ENCODE results near the gene FOLR1. TPM values are rescaled to one million over a fixed set of nuclear protein-coding genes. Genes with fewer than 3 reads are reported as not detected.

The FOLR1 gene
- total and polyA plus RNA-seq, 2 donors (not counting 1 experiment from before 2014, with no cell fraction given), result 0.15 TPM; not detected in 1

- no peaks in the 10 kb centered on the region for H3K79me2 ChIP-seq (ENCODE audit: control insufficient read depth, insufficient read depth, low read length)
- no peak for DNase-seq (ENCODE audit: low read depth in 2 of 2)
- no peak overlapping the region for H2AFZ ChIP-seq (ENCODE audit: low read length)
- H3K4me3 ChIP-seq (replicated peaks in 1 of 4; ENCODE audit: control extremely low read depth in 1 of 4, insufficient read depth in 1 of 4, low read depth in 3 of 4, low read length in 4 of 4), result no peak overlapping the region
- H3K36me3 ChIP-seq (ENCODE audit: control insufficient read depth, insufficient read depth, low read length), result no peaks in the 10 kb centered on the region
- H4K20me1 ChIP-seq (ENCODE audit: control insufficient read depth, extremely low read depth, insufficient read depth, low read length), result no peaks in the 10 kb centered on the region
- H3K4me2 ChIP-seq (ENCODE audit: extremely low read depth, insufficient read depth, low read length), result no peak overlapping the region
- H3K27me3 ChIP-seq (ENCODE audit: control insufficient read depth, insufficient read depth, low read length), result peaks cover 69% of the 10 kb centered on the region
- no peak overlapping the region for H3K27ac ChIP-seq (ENCODE audit: insufficient read depth, low read length)
- H3K9me3 ChIP-seq (ENCODE audit: control insufficient read depth, insufficient read depth, low read depth, low read length), result no peaks in the 10 kb centered on the region
- no peaks in the 10 kb centered on the region for H3K4me1 ChIP-seq (ENCODE audit: control insufficient read depth, extremely low read depth, insufficient read depth, low read length)
- H3K9ac ChIP-seq (ENCODE audit: insufficient read depth, low read length), result no peak overlapping the region
- TF ChIP-seq CTCF (conservative IDR thresholded peaks at IDR 0.05 in 1 of 2, IDR thresholded peaks at IDR 0.05 in 1 of 2; ENCODE audit: low read depth in 1 of 2, low read length in 2 of 2), result no peak
- peak; percentile 100 for TF ChIP-seq EZH2 (IDR thresholded peaks at IDR 0.05; ENCODE audit: low read length, missing control alignments)
These were observed 52.7 kb downstream of the FOLR1 start for GRCh38 chr11:72244361-72245262.

GRCh38 chr11:72245263-72245816, 53.4 kb downstream of the FOLR1 start:
- peaks cover 75% of the 10 kb centered on the region for H3K27me3 ChIP-seq (ENCODE audit: control insufficient read depth, insufficient read depth, low read length)
- H4K20me1 ChIP-seq (ENCODE audit: control insufficient read depth, extremely low read depth, insufficient read depth, low read length), result no peaks in the 10 kb centered on the region
- H3K27ac ChIP-seq (ENCODE audit: insufficient read depth, low read length), result no peak overlapping the region
- DNase-seq (ENCODE audit: low read depth in 2 of 2), result no peak
- H3K36me3 ChIP-seq (ENCODE audit: control insufficient read depth, insufficient read depth, low read length), result no peaks in the 10 kb centered on the region
- H3K4me3 ChIP-seq (replicated peaks in 1 of 4; ENCODE audit: control extremely low read depth in 1 of 4, insufficient read depth in 1 of 4, low read depth in 3 of 4, low read length in 4 of 4), result no peak overlapping the region
- no peak overlapping the region for H3K4me2 ChIP-seq (ENCODE audit: extremely low read depth, insufficient read depth, low read length)
- no peak for TF ChIP-seq CTCF (conservative IDR thresholded peaks at IDR 0.05 in 1 of 2, IDR thresholded peaks at IDR 0.05 in 1 of 2; ENCODE audit: low read depth in 1 of 2, low read length in 2 of 2)
- TF ChIP-seq EZH2 (IDR thresholded peaks at IDR 0.05; ENCODE audit: low read length, missing control alignments), result no peak
- H3K4me1 ChIP-seq (ENCODE audit: control insufficient read depth, extremely low read depth, insufficient read depth, low read length), result no peaks in the 10 kb centered on the region
- no peak overlapping the region for H3K9ac ChIP-seq (ENCODE audit: insufficient read depth, low read length)
- H3K9me3 ChIP-seq (ENCODE audit: control insufficient read depth, insufficient read depth, low read depth, low read length), result no peaks in the 10 kb centered on the region
- no peak overlapping the region for H2AFZ ChIP-seq (ENCODE audit: low read length)
- H3K79me2 ChIP-seq (ENCODE audit: control insufficient read depth, insufficient read depth, low read length), result no peaks in the 10 kb centered on the region

Other genes with a start within 250 kb of the FOLR1 start
- gene IL18BP, start 193.2 kb upstream of the FOLR1 start, total RNA-seq, result 1.5 and 2.5 TPM in 2 replicates
- 2.5 and 5.3 TPM in 2 replicates for gene IL18BP, start 193.2 kb upstream of the FOLR1 start, polyA plus RNA-seq
- 190 and 247 TPM in 2 replicates for gene NUMA1, start 111.6 kb upstream of the FOLR1 start, total RNA-seq
- gene NUMA1, start 111.6 kb upstream of the FOLR1 start, polyA plus RNA-seq, result 59.0 and 61.6 TPM in 2 replicates
- 5.0 and 5.4 TPM in 2 replicates for gene LRRC51, start 111.3 kb upstream of the FOLR1 start, total RNA-seq
- gene LRRC51, start 111.3 kb upstream of the FOLR1 start, polyA plus RNA-seq, result 6.9 and 8.9 TPM in 2 replicates
- gene LAMTOR1, start 88.8 kb upstream of the FOLR1 start, total RNA-seq, result 80.9 and 90.3 TPM in 2 replicates
- 137 and 183 TPM in 2 replicates for gene LAMTOR1, start 88.8 kb upstream of the FOLR1 start, polyA plus RNA-seq
- gene TOMT, start 86.2 kb upstream of the FOLR1 start, total RNA-seq, result not detected in 2 replicates
- not detected in 2 replicates for gene TOMT, start 86.2 kb upstream of the FOLR1 start, polyA plus RNA-seq
- 20.8 and 24.8 TPM in 2 replicates for gene ANAPC15, start 79.4 kb upstream of the FOLR1 start, total RNA-seq
- gene ANAPC15, start 79.4 kb upstream of the FOLR1 start, polyA plus RNA-seq, result 97.2 and 174 TPM in 2 replicates
- gene FOLR3, start 56.4 kb upstream of the FOLR1 start, total RNA-seq, result 0.26 and 0.99 TPM in 2 replicates
- 1.4 TPM in 2 replicates for gene FOLR3, start 56.4 kb upstream of the FOLR1 start, polyA plus RNA-seq
- not detected in 2 replicates for gene FOLR2, start 24.7 kb downstream of the FOLR1 start, total RNA-seq
- gene FOLR2, start 24.7 kb downstream of the FOLR1 start, polyA plus RNA-seq, result not detected in 2 replicates
- gene INPPL1, start 32.6 kb downstream of the FOLR1 start, total RNA-seq, result 62.9 and 102 TPM in 2 replicates
- 60.3 and 76.9 TPM in 2 replicates for gene INPPL1, start 32.6 kb downstream of the FOLR1 start, polyA plus RNA-seq
- gene PHOX2A, start 52.0 kb downstream of the FOLR1 start, total RNA-seq, result not detected in 2 replicates
- gene PHOX2A, start 52.0 kb downstream of the FOLR1 start, polyA plus RNA-seq, result not detected in 2 replicates
- gene CLPB, start 242.4 kb downstream of the FOLR1 start, total RNA-seq, result 22.3 and 34.2 TPM in 2 replicates
- 14.9 and 26.7 TPM in 2 replicates for gene CLPB, start 242.4 kb downstream of the FOLR1 start, polyA plus RNA-seq